Uterus (tissue), 2 donors: Measurements from ENCODE around the gene RIN2.

Experiments
- POLR2A ChIP-seq, 2 donors: fragments of 450-650 bp; IDR thresholded peaks; one replicate each; pipeline ENCODE4 v1.6.1; 2016; ENCODE audit warnings: antibody characterized with exemption in 2 of 2, mild to moderate bottlenecking in 1 of 2, moderate library complexity in 1 of 2
- TF ChIP-seq, protein P1 (sequence below), 4 experiments: fragments of 200-600 bp in 2 of 4; fragments of 450-650 bp in 2 of 4; sonication (generic) in 2 of 4; IDR thresholded peaks; one replicate each; pipeline ENCODE4 v1.5.1; 2016 to 2019; ENCODE audit warnings: antibody characterized with exemption in 4 of 4, mild to moderate bottlenecking in 2 of 4, moderate library complexity in 1 of 4

DNA sequence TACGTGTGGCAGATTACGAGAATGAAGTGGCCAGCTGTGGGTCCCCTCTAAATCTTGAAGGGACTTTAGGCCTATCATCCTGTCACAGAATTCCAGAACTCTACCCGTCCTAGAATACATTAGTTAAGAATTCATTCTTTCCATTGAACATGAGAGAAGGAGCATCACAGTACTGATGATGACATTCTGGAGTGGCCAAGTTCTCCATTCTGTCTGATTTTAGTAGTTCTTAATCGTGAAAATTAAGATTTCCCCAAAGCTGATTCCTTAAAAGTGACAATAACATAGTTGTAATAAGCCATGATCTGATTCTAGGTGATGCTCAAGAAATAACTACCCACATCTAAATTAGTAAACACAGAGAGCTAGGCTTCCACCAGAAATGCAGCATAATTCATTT lies 35.0 kb upstream of the RIN2 start:
- TF ChIP-seq, protein P1, sequence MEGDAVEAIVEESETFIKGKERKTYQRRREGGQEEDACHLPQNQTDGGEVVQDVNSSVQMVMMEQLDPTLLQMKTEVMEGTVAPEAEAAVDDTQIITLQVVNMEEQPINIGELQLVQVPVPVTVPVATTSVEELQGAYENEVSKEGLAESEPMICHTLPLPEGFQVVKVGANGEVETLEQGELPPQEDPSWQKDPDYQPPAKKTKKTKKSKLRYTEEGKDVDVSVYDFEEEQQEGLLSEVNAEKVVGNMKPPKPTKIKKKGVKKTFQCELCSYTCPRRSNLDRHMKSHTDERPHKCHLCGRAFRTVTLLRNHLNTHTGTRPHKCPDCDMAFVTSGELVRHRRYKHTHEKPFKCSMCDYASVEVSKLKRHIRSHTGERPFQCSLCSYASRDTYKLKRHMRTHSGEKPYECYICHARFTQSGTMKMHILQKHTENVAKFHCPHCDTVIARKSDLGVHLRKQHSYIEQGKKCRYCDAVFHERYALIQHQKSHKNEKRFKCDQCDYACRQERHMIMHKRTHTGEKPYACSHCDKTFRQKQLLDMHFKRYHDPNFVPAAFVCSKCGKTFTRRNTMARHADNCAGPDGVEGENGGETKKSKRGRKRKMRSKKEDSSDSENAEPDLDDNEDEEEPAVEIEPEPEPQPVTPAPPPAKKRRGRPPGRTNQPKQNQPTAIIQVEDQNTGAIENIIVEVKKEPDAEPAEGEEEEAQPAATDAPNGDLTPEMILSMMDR (IDR thresholded peaks at IDR 0.05), result no peak
- TF ChIP-seq POLR2A (IDR thresholded peaks at IDR 0.05), result no peak
